MM.1S (cell line): ENCODE results near the gene RNF227.

Experiments used
- DNase-seq: peaks from one replicate; pipeline ENCODE4 v3.0.0-alpha.2; 2015
- H2AFZ ChIP-seq: fragments of 300-600 bp; sonication (generic); 2 replicates; pipeline ENCODE4 v1.6.0; 2016; ENCODE audit warnings: antibody characterized with exemption, low read length
- H3F3A ChIP-seq: fragments of 300-600 bp; sonication (generic); 2 replicates; pipeline ENCODE4 v1.6.1; 2016; ENCODE audit warnings: mild to moderate bottlenecking, antibody characterized with exemption, low read length, moderate library complexity, mixed read lengths; ENCODE audit not compliant: insufficient read depth
- H3K27ac ChIP-seq: fragments of 300-600 bp; sonication (generic); 2 replicates; pipeline ENCODE4 v1.5.1; 2016; ENCODE audit warnings: mild to moderate bottlenecking, low read length
- H3K27me3 ChIP-seq: fragments of 300-600 bp; sonication (generic); replicated peaks from 2 replicates; pipeline ENCODE4 v1.6.0; 2016; ENCODE audit warnings: low read length; ENCODE audit not compliant: insufficient read depth
- H3K36me3 ChIP-seq: fragments of 300-600 bp; sonication (generic); replicated peaks from 2 replicates; pipeline ENCODE4 v1.6.1; 2016; ENCODE audit warnings: mild to moderate bottlenecking, low read length, mixed read lengths; ENCODE audit not compliant: insufficient read depth
- H3K4me1 ChIP-seq: fragments of 300-600 bp; sonication (generic); 2 replicates; pipeline ENCODE4 v1.6.1; 2016; ENCODE audit warnings: low read length, mixed read lengths
- H3K4me2 ChIP-seq: fragments of 300-600 bp; sonication (generic); 2 replicates; pipeline ENCODE4 v1.6.0; 2016; ENCODE audit warnings: low read depth, low read length
- H3K4me3 ChIP-seq: fragments of 300-600 bp; sonication (generic); 2 replicates; pipeline ENCODE4 v1.5.1; 2016; ENCODE audit warnings: low read length, mixed read lengths
- H3K79me2 ChIP-seq: fragments of 300-600 bp; sonication (generic); 2 replicates; pipeline ENCODE4 v1.6.1; 2016; ENCODE audit warnings: mixed run types, low read length, mixed read lengths
- H3K9ac ChIP-seq: fragments of 300-600 bp; sonication (generic); 2 replicates; pipeline ENCODE4 v1.6.1; 2016; ENCODE audit warnings: low read length, mixed read lengths
- H3K9me2 ChIP-seq: fragments of 300-600 bp; sonication (generic); replicated peaks from 2 replicates; pipeline ENCODE4 v1.6.1; 2016; ENCODE audit warnings: mild to moderate bottlenecking, low read length, mixed read lengths; ENCODE audit not compliant: insufficient read depth
- H3K9me3 ChIP-seq: fragments of 300-600 bp; sonication (generic); replicated peaks from 2 replicates; pipeline ENCODE4 v1.6.1; 2016; ENCODE audit warnings: mild to moderate bottlenecking, low read length, mixed read lengths; ENCODE audit not compliant: insufficient read depth
- H4K20me1 ChIP-seq: fragments of 300-600 bp; sonication (generic); 2 replicates; pipeline ENCODE4 v1.6.1; 2016; ENCODE audit warnings: mild to moderate bottlenecking, low read length, moderate library complexity, mixed read lengths; ENCODE audit not compliant: insufficient read depth
- EZH2 ChIP-seq: fragments of 300-600 bp; sonication (generic); optimal IDR thresholded peaks from 2 replicates; pipeline ENCODE3; 2017; ENCODE audit warnings: low read depth, mild to moderate bottlenecking, antibody characterized with exemption, low read length, mixed read lengths
- EZH2phosphoT487 ChIP-seq: fragments of 300-600 bp; sonication (generic); IDR thresholded peaks from 2 replicates; pipeline ENCODE4 v1.6.1; 2018; ENCODE audit warnings: antibody characterized with exemption, low read length
- TF ChIP-seq, protein P1 (sequence below): fragments of 300-600 bp; sonication (generic); IDR thresholded peaks from 2 replicates; pipeline ENCODE4 v1.5.1; 2016; ENCODE audit warnings: antibody characterized with exemption, low read length, mixed read lengths

RNF227 gene

GRCh38 chr17:7894866-7895265, 21.2 kb downstream of the RNF227 start:
- no peak overlapping the region for H2AFZ ChIP-seq
- no peak overlapping the region for H3K4me2 ChIP-seq
- no peak overlapping the region for H3K27ac ChIP-seq
- H3K4me1 ChIP-seq, result no peaks in the 10 kb centered on the region
- no peaks in the 10 kb centered on the region for H3K9me2 ChIP-seq
- H3K4me3 ChIP-seq, result no peak overlapping the region
- H3K79me2 ChIP-seq, result no peaks in the 10 kb centered on the region
- H3K27me3 ChIP-seq, result peaks cover 35% of the 10 kb centered on the region
- H3K9me3 ChIP-seq, result no peaks in the 10 kb centered on the region
- no peak for DNase-seq
- TF ChIP-seq EZH2, result no peak
- TF ChIP-seq, protein P1, sequence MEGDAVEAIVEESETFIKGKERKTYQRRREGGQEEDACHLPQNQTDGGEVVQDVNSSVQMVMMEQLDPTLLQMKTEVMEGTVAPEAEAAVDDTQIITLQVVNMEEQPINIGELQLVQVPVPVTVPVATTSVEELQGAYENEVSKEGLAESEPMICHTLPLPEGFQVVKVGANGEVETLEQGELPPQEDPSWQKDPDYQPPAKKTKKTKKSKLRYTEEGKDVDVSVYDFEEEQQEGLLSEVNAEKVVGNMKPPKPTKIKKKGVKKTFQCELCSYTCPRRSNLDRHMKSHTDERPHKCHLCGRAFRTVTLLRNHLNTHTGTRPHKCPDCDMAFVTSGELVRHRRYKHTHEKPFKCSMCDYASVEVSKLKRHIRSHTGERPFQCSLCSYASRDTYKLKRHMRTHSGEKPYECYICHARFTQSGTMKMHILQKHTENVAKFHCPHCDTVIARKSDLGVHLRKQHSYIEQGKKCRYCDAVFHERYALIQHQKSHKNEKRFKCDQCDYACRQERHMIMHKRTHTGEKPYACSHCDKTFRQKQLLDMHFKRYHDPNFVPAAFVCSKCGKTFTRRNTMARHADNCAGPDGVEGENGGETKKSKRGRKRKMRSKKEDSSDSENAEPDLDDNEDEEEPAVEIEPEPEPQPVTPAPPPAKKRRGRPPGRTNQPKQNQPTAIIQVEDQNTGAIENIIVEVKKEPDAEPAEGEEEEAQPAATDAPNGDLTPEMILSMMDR, result no peak
- no peak for TF ChIP-seq EZH2phosphoT487
- H3F3A ChIP-seq, result no peaks in the 10 kb centered on the region
- no peak overlapping the region for H3K9ac ChIP-seq
- H4K20me1 ChIP-seq, result no peaks in the 10 kb centered on the region
- no peaks in the 10 kb centered on the region for H3K36me3 ChIP-seq

- no peaks in the 10 kb centered on the region for H3K4me1 ChIP-seq
- H3K4me2 ChIP-seq, result no peak overlapping the region
- H3K9me3 ChIP-seq, result no peaks in the 10 kb centered on the region
- no peaks in the 10 kb centered on the region for H3K9me2 ChIP-seq
- no peaks in the 10 kb centered on the region for H3F3A ChIP-seq
- no peak overlapping the region for H2AFZ ChIP-seq
- no peak for DNase-seq
- TF ChIP-seq EZH2, result no peak
- TF ChIP-seq, protein P1, result no peak
- no peak for TF ChIP-seq EZH2phosphoT487
- no peak overlapping the region for H3K27ac ChIP-seq
- H3K79me2 ChIP-seq, result no peaks in the 10 kb centered on the region
- H4K20me1 ChIP-seq, result no peaks in the 10 kb centered on the region
- no peak overlapping the region for H3K4me3 ChIP-seq
- no peaks in the 10 kb centered on the region for H3K36me3 ChIP-seq
- no peak overlapping the region for H3K9ac ChIP-seq
- H3K27me3 ChIP-seq, result peaks cover 38% of the 10 kb centered on the region
Measured at GRCh38 chr17:7894226-7894625, 21.9 kb downstream of the RNF227 start.

DNA sequence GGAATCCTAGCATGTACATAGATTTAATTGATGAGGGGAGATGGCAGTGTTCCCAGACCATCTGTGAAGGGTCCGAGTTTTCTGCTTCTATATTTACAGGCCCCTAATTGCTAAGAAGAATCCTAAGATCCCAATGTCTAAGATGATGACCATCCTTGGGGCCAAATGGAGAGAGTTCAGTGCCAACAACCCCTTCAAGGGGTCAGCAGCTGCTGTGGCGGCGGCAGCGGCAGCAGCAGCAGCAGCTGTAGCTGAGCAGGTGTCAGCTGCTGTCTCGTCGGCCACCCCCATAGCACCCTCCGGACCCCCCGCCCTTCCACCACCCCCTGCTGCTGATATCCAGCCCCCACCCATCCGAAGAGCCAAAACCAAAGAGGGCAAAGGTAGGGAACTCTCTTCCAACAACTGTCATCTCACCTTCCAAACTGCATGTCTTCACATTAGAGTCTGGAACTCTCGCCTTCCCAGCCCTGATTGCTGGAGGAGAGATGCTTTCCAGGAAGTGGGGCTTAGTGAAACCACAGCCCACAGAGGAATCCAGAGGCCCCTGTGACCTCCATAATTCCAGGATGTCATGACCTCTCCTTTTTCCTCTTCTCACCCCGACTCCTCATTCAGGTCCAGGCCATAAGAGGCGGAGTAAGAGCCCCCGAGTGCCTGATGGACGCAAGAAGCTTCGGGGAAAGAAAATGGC, 22.8 kb downstream of the RNF227 start:
- Histone ChIP-seq H3K79me2 (no peaks in the 10 kb centered on the region), H3K9ac (no peak overlapping the region), H3K4me3 (no peak overlapping the region), H3K27ac (no peak overlapping the region), H3K27me3 (peaks cover 42% of the 10 kb centered on the region), H3K9me2 (no peaks in the 10 kb centered on the region), H3F3A (no peaks in the 10 kb centered on the region), H2AFZ (no peak overlapping the region), H3K4me2 (no peak overlapping the region), H4K20me1 (no peaks in the 10 kb centered on the region), H3K4me1 (no peaks in the 10 kb centered on the region), H3K36me3 (no peaks in the 10 kb centered on the region), H3K9me3 (no peaks in the 10 kb centered on the region)
- no peak for TF ChIP-seq EZH2phosphoT487
- TF ChIP-seq, protein P1, result no peak
- TF ChIP-seq EZH2, result no peak
- DNase-seq, result no peak
